WERI-Rb-1 (cell line): ENCODE measurements around the gene ABHD14A.

Experiments used
- DNase-seq: peaks from one replicate; pipeline ENCODE4 v3.0.0-alpha.2; 2020
- H3K27ac ChIP-seq: fragments of 250-450 bp; sonication (Bioruptor Pico); 2 replicates; pipeline ENCODE4 v1.5.1; 2020; ENCODE audit warnings: mild to moderate bottlenecking, moderate library complexity
- H3K27me3 ChIP-seq: fragments of 250-450 bp; sonication (Bioruptor Pico); 2 replicates; pipeline ENCODE4 v1.5.1; 2021; ENCODE audit warnings: mild to moderate bottlenecking, low read depth, moderate library complexity; ENCODE audit not compliant: insufficient read depth, severe bottlenecking
- H3K36me3 ChIP-seq: fragments of 250-450 bp; sonication (Bioruptor Pico); 2 replicates; pipeline ENCODE4 v1.5.1; 2020; ENCODE audit warnings: mild to moderate bottlenecking, moderate library complexity
- H3K4me3 ChIP-seq: 2 replicates; pipeline ENCODE4 v1.5.1; 2011; ENCODE audit warnings: low read depth, mild to moderate bottlenecking, control low read depth, low read length
- H3K9me3 ChIP-seq: fragments of 250-450 bp; sonication (Bioruptor Pico); 2 replicates; pipeline ENCODE4 v1.5.1; 2021; ENCODE audit warnings: mild to moderate bottlenecking, moderate library complexity; ENCODE audit not compliant: severe bottlenecking
- CTCF ChIP-seq: IDR thresholded peaks from 2 replicates; pipeline ENCODE4 v1.5.1; 2011; ENCODE audit warnings: low read depth, mild to moderate bottlenecking, control low read depth, inconsistent platforms, low read length

ABHD14A gene

GRCh38 chr3:51945031-51945840, 29.6 kb upstream of the ABHD14A start:
- Histone ChIP-seq H3K9me3 (no peaks in the 10 kb centered on the region), H3K36me3 (no peaks in the 10 kb centered on the region), H3K27ac (no peak overlapping the region), H3K4me3 (no peak overlapping the region), H3K27me3 (no peaks in the 10 kb centered on the region)
- DNase-seq: no peak
- TF ChIP-seq CTCF: no peak

GRCh38 chr3:51945926-51946705, 28.7 kb upstream of the ABHD14A start:
- H3K36me3 ChIP-seq: no peaks in the 10 kb centered on the region
- H3K27me3 ChIP-seq: no peaks in the 10 kb centered on the region
- no peak overlapping the region for H3K27ac ChIP-seq
- TF ChIP-seq CTCF: no peak
- no peak overlapping the region for H3K4me3 ChIP-seq
- no peaks in the 10 kb centered on the region for H3K9me3 ChIP-seq
- DNase-seq: no peak

GRCh38 chr3:51946796-51947195, 28.1 kb upstream of the ABHD14A start:
- no peak for TF ChIP-seq CTCF
- H3K4me3 ChIP-seq: no peak overlapping the region

GRCh38 chr3:51947215-51947900, 27.5 kb upstream of the ABHD14A start:
- H3K9me3 ChIP-seq: no peaks in the 10 kb centered on the region
- H3K36me3 ChIP-seq: no peaks in the 10 kb centered on the region
- no peak for DNase-seq
- no peak overlapping the region for H3K27ac ChIP-seq
- no peak overlapping the region for H3K4me3 ChIP-seq
- TF ChIP-seq CTCF: no peak
- H3K27me3 ChIP-seq: no peaks in the 10 kb centered on the region

More at GRCh38 chr3:51946796-51947195, 28.1 kb upstream of the ABHD14A start:
- DNase-seq: no peak
- H3K27me3 ChIP-seq: no peaks in the 10 kb centered on the region
- H3K36me3 ChIP-seq: no peaks in the 10 kb centered on the region
- no peaks in the 10 kb centered on the region for H3K9me3 ChIP-seq
- H3K27ac ChIP-seq: no peak overlapping the region

GRCh38 chr3:51948016-51948580, 26.8 kb upstream of the ABHD14A start:
- Histone ChIP-seq H3K36me3 (no peaks in the 10 kb centered on the region), H3K27me3 (no peaks in the 10 kb centered on the region), H3K4me3 (no peak overlapping the region), H3K9me3 (no peaks in the 10 kb centered on the region), H3K27ac (no peak overlapping the region)
- no peak for TF ChIP-seq CTCF
- DNase-seq: no peak
